ENCODE data around the gene KIF6.
"Not testable (repeated sequence)": the region's sequence is repeated elsewhere in the genome, so short reads cannot be mapped to it uniquely, and the experiment has no call there.

Gene KIF6

DNA sequence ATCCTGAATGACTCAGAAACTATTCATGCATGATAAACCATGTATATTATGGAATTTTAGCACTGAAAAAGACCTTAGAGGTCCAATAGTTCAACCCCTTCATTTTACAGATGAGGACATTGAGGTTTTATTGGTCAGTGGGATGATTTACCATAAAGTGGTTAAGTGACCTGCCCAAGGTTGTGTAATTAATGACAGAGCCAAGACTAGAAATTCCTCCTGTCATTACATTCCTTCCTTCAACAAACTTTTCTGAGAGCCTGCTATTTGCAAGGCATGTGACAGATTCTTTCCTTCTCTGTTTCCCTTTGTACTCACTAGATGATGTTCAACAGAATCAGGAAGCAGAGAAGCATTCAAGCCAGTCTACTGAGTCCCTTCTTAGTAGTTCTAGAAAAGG is 232.0 kb downstream of the KIF6 start:
- no peak for DNase-seq

DNA sequence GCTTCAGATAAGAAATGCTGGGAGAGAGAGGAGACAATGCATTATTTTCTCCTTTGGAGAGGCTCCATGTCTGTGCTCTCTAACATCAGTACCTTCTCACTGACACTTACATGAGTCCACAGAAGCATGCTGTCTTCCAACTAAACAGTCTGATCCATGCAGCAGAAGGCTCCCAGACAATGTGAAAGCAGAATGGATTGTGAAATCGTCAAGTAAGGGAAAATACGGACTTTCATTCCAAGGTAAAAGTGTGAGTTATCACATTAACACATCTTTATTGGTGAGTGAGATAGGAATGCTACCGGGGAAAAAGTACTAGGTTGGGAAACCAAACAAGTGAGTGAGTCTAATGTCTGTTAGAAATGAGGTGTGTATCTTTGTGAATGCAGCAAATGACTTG is 235.1 kb downstream of the KIF6 start:
- DNase-seq: no peak

DNA sequence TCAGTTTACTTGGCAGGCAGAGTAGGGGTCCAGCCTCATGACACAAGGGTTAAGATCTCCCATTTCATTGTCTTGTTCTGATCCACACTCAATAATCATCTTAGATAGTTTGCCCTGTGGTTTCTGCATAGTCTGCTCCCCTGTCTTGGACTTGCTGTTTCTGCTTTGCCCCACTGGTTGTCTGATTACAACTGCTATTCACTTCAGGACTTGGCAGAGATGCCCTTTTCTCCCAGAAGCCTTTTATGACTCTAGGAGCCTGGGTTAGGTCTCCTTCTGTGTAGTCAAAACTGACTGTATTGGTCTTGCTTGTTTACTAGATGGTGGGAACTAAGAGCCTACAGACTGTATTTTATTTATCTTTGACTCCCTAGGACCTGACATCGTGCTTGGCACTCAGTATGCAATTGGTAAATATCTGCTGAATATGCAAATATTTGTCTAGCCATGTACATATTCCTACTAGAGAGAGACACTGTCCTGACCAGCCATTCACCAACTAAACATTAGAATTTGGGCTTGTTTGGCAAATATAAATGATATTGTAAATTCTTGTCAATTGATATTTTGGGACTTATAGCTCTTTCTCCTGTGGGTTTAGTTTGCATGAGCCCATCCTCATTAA is 236.8 kb downstream of the KIF6 start:
- no peak for DNase-seq

DNA sequence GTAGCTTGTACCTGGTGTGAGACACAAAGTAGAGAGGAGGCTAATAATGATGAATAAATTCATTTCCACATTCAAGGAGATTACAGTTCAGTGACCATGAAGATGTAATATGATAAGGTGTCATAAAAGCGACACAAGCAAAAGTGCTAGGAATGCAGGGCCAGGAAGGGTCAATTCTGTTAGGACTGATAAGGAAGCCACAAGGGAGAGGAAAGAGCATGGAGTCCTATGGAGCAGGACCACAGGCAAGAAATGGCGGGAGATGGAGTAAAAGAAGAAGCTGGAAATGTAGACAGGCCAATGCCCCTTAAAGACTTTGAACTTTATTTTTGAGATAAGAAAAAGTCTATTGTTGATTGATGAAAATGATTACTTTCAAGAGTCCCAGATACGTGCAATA is 240.9 kb downstream of the KIF6 start:
- DNase-seq: no peak

DNA sequence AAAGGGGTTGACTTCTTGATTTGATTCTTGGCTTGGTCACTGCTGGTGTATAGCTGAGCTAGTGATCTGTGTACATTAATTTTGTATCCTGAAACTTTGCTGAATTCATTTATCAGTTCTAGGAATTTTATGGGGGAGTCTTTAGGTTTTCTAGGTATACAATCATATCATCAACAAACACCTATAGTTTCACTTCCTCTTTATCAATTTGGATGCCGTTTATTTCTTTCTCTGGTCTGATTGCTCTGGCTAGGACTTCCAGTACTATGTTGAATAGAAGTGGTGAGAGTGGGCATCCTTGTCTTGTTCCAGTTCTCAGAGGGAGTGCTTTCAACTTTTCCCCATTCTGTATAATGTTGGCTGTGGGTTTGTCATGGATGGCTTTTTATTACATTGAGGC is 245.4 kb downstream of the KIF6 start:
- DNase-seq: not testable (repeated sequence)

DNA sequence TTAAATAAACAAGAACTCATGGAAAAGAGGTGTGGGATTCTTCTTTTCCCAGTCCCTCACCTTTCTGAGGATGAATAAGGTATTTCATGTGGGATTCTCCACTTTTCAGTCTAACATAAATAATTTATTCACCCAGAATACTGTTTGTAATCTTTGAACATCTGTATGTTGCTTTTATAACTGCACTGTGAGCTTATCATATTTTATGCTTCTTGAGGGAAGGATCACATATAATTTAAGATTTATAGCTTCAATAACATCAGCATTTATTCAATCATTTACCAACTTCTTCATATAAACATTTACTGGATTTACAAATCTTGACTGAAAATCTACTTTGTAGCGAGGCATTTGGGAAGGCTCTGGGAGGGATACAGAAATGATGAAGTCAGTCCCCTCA is 248.5 kb downstream of the KIF6 start:
- no peak for DNase-seq

DNA sequence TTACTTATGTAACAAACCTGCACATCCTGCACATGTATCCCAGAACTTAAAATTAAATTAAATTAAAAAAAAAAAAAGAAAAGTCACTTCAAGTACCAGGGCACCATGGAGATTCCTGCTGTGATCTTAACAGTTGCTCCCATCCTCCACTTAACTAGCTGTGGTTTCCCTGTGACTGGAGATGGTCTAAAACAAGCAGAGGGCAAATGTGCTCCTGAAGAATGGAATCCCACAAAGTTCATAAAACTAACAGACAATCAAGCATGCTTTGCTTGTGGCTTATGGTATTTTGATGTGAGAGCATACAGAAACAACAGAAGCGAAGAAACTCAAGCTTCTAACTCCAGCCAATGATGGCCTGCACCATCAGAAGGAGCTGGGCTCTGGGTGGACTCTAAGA is 249.1 kb downstream of the KIF6 start:
- DNase-seq: no peak

DNA sequence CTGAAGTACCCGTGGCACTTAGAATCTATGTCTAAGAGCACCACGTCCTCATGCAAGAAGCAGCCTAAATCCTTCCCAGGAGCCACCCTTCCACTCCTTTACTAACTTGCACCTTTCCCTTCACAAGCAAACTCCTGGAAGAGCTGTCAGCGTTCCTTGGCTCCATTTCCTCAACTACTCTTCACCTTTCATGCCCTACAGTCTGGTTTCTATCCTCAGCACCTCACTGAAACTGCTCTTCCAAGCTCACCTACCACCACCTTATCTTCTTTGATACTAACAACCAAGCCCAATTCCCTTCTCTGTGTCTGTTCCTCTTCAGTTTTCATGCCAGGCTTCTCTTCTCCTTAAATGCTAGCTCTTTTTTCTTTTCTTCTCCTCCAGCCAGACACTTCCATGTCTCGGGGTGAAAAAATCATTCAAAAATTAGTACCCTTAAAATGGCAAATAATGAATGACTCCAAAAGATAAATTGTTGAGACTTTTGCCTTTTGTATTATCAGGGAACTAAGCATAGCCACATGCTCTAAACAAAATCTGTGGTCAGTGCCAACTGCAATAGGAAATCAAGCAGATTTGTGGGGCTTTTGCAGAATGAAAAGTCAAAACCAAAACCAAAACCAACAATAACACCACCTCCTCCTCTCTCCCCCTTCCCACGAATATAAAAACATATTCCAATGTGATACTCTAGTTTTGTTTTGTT is 253.1 kb downstream of the KIF6 start:
- DNase-seq: no peak

DNA sequence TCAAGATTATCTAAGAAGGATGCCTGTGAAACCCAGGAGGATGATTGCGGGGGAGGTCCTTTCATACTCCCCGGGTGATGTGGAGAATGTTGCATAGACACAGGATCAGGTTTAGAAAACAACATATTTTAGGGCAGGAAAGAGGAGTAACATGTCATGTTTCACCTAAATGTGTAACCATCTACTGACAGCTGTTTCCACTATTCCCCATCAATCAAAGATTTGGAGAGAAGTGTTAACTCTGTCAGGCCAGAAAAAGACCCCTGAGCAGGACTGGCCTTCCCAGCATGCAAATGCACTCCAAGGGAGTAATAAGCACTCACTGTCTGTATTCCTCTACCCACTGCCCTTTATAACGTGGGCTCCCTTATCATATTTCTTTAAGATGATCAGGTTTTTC is 254.7 kb downstream of the KIF6 start:
- no peak for DNase-seq

DNA sequence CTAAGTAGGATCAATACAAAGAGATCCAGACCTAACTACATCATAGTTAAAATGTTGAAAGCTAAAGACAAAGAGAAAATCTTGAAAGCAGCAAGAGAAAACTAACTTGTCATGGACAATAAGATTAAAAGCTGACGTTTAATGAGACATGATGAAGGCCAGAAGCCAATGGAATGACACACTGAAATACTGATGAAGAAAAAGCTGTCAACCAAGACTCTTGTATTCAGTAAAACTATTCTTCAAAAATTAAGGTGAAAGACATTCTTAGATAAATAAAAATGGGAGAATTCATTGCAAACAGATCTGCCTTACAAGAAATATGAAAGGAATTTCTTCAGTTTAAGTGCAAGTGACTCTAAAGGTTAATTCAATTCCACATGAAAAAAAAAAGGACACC is 256.8 kb downstream of the KIF6 start:
- no peak for DNase-seq

DNA sequence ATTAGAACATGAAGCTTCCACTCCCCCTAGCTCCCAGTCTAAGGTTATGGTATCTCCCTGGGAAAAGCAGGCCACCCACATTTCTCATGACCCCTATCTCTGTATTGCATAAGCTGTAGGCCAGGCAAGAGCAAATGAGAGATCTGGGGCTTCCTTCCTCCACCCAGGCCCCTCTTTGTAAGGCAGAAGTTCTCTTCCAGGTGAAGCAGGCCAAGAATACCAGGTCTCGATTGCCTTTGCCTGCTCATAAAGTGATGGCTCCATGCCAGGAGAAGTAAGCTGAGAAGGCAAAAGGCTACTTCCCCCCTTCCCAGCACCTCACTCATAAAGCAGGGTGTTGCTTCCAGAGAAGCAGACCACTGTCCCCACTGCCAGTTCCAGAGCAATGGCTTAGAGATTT is 258.6 kb downstream of the KIF6 start:
- no peak for DNase-seq

DNA sequence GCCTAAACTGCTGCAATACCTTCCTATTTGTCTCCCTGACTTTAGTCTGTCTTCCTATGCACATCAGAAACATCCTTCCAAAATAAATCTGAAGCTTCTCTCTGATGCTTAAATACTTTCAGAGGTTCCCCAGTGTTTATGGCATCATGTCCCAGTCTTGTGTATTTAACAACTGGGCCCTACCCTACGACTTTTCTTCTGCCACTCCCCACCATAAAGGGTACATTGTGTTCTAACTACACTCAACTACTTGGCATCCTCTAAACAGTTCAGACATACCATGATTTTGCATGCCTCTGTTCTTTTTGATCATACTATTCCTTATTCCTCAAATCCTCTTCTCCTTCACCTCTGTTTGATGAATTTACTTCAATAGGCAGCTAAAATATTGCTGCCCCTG is 259.7 kb downstream of the KIF6 start:
- DNase-seq: no peak

DNA sequence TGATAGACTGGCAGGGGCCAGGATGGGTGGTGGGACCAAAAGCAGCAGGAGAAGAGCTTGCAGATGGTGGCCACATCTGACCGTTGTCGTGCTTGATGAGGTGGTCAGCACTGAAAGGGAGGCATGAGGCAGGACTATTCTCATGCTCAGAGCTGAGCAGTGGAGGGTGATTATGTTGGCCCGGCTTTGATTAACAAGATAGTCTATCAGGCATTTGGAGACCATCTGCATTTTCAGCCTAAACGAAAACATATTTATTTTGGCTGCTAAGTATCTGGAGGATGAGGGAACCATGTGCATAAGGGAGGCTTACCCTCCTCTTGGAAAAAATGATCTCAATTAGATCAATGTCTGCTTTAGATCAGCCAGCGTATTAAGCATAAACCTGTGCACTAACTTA is 261.1 kb downstream of the KIF6 start:
- no peak for DNase-seq

DNA sequence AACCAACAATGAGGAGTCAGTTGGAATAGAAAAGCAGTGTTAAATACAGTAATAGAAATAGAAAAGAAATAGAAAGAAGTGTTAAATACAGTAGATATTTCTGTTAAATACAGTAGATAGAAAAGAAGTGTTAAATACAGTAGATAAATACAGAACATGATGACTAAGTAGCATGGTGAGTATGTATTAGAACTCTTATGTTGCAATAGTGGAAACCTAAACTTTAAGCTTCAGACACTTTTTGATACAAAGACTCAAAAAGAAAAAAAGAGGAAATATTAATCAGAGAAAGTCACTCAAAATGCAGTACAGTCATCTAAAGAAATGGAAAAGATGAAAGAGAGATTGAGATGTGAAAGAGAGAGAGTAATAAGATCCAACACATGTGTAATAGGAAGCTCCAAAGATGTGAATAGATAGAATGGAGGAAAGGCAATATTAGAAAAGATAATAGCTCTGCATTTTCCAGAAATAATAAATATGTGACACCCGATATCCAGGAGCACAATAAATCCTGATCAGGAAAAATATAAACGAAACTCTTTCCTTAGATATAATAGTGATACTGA is 271.2 kb downstream of the KIF6 start:
- DNase-seq: no peak

DNA sequence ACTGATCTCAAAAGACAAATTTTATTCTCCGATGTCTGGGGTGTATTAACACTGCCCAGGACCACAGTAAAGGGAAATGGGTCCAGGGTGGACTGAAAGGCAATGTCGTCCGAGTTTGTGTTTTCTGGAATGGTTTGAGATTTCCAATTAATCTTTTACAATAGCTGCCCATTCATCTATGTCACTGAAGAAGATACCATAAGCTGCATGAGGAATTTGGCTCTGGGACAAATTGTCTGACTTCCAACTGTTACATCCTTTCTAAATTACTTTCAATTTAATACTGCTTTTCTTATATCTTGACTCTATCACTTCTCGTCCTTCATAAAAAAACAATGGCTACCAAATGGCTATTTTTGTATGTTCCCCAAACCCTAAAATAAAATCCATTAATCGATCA is 272.0 kb downstream of the KIF6 start:
- no peak for DNase-seq

DNA sequence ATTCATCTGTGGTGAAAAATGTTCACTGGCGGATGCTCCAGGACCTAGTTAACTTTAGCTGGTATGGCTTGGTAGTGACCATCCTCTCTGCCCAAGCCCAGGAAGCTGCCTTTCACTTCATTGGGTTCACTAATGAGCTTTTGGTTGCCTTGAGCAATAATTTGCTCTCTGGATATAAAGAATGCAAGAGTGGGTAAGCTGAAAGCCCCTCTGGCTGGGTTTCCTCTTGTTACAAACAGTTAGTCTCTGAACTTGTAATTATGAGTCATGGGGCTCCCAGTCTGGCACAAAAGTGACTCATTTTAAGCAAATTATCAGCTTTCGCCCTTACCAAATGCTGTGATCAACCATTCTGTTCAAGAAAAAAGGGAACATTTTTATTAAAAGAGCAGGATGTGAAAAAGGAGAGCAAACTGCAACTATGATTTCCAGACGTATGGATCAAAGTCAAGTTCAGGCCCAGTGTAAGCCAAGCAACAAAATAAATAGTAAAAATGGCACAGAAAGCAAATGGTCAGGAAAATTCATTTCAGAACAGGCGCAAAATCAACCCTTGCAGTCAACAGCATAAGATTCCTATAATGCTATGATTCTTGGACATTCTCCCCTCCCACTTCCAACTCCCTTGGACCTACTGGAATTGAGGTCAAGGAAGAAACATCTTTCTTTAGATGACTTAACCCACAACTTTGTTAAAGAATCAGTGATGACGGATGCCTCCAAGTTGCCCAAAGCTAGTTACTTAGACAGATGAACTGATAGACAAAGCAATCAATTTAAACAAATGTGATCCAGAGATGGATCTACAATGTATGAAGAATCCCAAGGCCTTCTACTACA is 272.7 kb downstream of the KIF6 start:
- DNase-seq: no peak

DNA sequence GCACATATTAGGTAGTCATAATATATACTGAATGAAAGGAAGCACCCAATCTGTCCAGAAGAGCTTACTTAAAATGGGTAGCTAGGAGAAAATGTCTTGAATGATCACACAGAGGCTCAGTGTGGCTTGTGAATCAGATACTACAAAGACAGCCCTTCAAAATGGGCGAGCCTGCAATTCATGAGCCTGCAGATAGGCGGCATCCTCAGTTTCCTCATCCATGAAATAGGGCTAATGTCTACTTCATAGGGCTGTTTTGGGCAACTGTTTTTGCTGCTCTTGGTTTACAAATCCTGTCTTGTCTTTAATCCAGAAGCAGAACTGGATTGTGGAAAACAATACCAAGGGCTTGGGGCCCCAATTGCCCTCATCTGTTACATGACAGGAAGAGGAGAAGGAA is 273.4 kb downstream of the KIF6 start:
- DNase-seq: no peak

DNA sequence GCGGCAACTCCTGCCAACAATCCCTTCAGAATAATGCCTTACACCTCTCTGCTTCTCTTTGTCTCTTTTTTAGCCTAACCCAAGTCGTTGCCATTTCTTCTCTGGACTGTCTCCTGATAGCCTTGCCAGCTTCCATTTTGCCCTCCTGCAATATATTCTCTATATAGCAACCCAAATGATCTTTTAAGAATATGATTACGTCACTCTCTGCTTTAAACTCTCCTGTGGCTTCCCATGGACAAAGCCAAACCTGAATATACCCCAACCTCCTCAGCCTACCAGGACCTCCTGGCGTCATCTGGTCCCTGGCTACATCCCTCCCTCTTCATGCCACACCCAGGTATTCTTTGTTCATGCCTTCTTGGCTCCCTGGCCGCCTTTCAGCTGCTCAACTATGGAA is 276.2 kb downstream of the KIF6 start:
- no peak for DNase-seq

DNA sequence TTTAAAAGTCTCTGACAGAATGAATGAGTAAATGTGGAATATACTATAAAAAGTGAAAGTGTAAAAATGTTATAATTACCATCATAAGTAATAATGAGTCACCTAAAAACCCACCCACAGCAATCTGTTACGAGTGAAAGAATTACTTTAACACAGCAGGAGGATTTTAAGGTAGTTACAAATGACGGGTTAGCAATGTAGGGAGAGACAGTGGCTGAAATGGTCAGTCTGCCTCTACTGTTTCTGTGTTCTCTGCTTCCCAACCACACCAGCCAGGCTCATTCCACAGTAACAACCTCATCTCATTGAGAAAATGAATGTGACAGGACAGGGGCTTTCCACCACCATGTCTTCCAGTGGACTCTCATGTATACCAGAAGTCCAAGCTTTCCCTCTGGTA is 278.3 kb downstream of the KIF6 start:
- no peak for DNase-seq

DNA sequence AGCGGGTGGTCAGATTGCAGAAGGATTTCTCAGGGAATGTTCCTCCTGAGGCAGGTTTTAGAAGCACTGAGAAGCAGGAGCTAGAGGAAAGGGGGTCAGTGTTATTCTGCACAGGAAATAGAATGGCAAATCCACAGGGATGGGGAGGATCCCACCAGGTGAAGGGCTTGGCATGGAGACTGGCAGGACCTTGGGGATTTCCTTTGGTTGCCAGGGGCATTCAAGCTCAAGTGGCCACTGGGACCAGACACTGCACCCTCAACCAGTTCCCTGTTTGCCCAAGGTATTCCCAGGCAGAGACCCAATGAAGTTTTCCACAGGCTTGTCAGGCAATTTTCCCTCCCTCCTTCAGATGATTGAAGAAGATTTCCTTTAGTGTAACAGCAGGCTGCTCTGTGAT is 279.5 kb downstream of the KIF6 start:
- no peak for DNase-seq

DNA sequence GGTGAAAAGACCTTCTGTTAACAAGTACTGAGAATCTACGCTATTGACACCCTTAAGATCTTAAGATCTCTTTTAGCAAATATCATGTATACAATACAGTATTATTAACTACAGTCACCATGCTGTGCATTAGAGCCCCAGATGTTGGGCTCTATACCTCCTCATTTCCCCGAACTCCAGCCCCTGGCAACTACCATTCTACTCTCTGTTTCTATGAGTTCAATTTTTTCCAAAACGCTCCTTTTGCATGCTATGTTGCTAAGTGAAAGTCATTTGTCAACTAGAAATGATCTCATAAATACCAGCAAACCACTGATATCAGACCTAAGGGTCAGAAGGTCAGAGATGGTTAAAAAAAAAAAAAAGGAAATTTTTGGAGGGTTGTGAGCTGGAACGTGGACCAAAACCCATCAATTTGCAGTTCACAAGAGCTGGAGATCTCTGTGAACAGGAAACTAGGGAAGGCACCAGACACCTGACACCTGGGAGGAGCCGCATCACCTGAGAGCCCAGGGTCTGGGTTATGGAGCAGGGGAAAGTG is 280.7 kb downstream of the KIF6 start:
- no peak for DNase-seq

DNA sequence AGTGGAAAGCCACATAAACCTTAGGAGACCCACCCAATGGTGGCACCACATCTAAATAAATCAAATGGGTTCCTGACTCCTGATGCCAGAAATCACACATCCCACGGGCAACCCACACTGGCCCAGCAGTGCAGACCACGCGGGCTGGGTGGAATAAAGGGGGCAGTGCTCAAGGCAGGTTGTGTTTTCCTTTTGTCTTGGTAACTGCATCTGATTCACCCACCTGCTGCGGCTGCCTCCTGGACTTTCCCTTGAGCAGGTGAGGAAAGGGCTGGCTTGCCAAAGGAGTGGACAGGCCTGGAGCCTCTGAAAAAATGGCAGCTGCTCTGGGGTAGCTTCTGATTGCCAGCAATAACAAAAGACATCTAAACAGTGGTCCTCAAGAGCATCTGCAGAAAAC is 283.2 kb downstream of the KIF6 start:
- no peak for DNase-seq

DNA sequence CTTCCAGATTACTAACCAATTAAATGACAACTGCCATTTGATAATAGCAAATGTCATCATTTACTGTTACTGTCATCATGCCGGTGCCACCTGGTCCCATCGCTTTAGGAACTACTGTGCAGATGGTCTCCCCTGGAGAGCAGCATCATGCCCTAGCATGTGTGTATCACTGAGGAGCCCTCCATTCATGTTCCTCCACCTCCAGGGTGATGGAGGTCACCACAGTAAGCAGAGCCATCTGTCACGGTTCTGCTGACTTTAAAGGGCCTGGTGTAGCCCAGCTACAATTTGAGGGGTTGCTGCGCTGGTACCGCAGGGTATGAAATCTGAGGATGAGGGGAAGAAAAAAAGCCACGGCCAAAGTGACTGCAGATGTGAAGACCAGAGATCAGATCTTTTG is 283.9 kb downstream of the KIF6 start:
- no peak for DNase-seq

DNA sequence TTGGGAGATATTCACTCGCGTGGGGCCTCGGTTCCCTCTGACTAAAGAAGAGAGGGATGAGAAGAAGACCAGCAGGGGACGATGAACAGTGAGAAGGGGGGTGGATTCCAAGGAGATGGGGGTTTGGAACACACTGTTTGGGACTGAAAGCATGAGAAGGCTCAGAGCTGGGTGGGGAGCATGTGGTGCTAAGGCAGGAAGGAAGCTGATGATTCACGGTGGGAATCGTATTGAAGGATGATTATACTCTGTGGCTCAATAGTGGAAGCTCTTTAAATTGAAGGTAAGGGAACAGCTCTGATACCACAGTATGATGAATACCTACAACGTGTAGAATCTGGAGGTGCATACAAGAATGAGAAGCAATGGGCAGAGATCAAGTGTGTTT is 285.2 kb downstream of the KIF6 start:
- no peak for DNase-seq

All from SW 1271 (cell line).